RPMI8226 (cell line): ENCODE data around the gene HTRA1.

Source experiments
- DNase-seq: peaks from one replicate; pipeline ENCODE4 v3.0.0-alpha.2; 2015

The HTRA1 gene

GRCh38 chr10:122559228-122559627 is 97.9 kb downstream of the HTRA1 start:
- no peak for DNase-seq

DNA sequence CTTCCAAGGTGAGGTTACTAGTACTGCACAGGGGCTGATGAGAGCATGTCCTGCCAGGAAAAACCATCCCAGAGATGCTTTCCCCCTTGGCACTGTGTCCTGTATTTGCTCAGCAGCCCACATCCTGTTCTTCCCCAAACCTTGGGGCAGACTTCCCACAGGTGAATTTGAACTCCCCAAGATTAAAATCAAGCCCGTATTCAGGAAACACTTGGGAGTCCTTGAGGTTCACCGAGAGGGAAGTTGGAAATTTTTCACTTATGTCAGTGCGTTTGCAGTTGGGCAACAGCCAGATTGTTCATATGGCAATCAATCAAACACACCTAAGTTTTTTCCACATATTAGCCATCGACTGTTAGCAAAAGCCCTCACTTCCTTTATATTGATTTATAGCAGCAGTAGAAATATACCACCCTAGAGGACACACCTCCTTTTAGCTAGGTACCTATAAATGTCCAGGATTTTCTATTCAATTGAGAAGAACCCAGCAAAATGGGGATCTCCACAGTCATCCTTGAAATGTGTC is 99.0 kb downstream of the HTRA1 start, which contains the start of gene DMBT1:
TSS of gene DMBT1 (plus strand) at position 476 of the 526 bp plus-strand sequence. CDS start at position 493, 17 bp downstream.
- DNase-seq: no peak

DNA sequence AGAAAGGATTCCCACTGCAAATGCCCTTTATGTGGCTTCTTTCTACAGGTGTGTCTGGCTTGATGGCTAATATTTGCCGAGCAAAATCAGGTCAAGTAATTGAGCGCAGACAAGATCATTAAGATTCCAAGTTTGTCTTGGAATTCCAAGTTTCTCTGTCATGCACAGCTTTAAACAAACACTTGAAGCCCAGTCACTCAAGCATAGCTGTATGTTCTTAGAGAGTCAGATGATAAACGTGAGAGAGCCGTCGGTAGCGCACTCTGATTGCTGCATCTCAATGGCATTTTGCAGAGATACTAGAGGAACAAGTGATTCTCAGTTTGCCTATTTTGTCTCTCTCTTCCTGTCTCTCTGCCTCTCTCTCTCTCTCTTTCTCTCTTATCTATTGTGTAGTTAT is 99.9 kb downstream of the HTRA1 start:
- no peak for DNase-seq

DNA sequence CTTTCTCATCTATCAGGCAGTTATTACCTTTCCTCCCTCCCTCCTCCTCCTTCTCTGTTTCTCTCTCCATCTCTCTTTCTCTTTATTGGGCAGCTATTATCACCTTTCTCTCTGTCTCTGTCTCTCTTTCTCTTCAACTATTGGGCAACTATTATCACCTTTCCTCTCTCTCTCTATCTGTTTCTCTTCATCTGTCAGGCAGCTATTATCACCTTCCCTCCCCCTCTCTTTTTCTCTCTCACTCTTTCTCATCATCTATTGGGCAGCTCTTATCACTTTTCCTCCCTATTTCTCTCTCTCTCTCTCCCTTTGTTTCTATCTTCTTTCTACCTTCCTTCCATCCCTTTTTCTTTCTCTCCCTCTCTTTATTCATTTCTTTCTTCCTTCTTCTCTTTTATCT is 100.4 kb downstream of the HTRA1 start:
- no peak for DNase-seq
